Hypothalamus (tissue), 51 donors: ENCODE measurements around the gene CHCHD6.

ENCODE experiments used
- DNase-seq, 51 donors: peaks; one replicate each; lab custom pipeline; 2025; lab: John Stamatoyannopoulos, UW

CHCHD6 gene

GRCh38 chr3:126998320-126998719, 294.3 kb downstream of the CHCHD6 start:
- DNase-seq: no peak

- DNase-seq: no peak
Measured at GRCh38 chr3:126998728-126999127, 294.7 kb downstream of the CHCHD6 start.

- peak in 41 of 51 donors; percentile 13 to 86 (median 57) for DNase-seq
Measured at GRCh38 chr3:126999383-126999782, 295.3 kb downstream of the CHCHD6 start.

GRCh38 chr3:127000119-127000518, 296.1 kb downstream of the CHCHD6 start:
- peak in 3 of 51 donors; percentile 6 to 18 (median 7) for DNase-seq

- no peak for DNase-seq
Measured at GRCh38 chr3:127000761-127001160, 296.7 kb downstream of the CHCHD6 start.

GRCh38 chr3:127001486-127002194, 297.6 kb downstream of the CHCHD6 start:
- DNase-seq: no peak

GRCh38 chr3:127002195-127003174, 298.4 kb downstream of the CHCHD6 start:
- DNase-seq: peak in 33 of 51 donors; percentile 8 to 66 (median 34)

GRCh38 chr3:127003175-127003555, 299.1 kb downstream of the CHCHD6 start:
- DNase-seq: no peak

- DNase-seq: no peak
Measured at GRCh38 chr3:127003601-127004280, 299.7 kb downstream of the CHCHD6 start.

- DNase-seq: no peak
Measured at GRCh38 chr3:127004641-127005397, 300.8 kb downstream of the CHCHD6 start.

- DNase-seq: no peak
Measured at GRCh38 chr3:127005864-127006500, 301.9 kb downstream of the CHCHD6 start.

GRCh38 chr3:127006781-127007436, 302.9 kb downstream of the CHCHD6 start:
- DNase-seq: no peak

- no peak for DNase-seq
Measured at GRCh38 chr3:127008236-127008635, 304.2 kb downstream of the CHCHD6 start.

GRCh38 chr3:127009531-127009930, 305.5 kb downstream of the CHCHD6 start:
- DNase-seq: no peak
